Nasal cavity respiratory epithelium epithelial cell of viscerocranial mucosa (primary cell): ENCODE results near the gene ERC1. TPM values are rescaled to one million over a fixed set of nuclear protein-coding genes. Genes with fewer than 3 reads are reported as not detected.

ENCODE experiments used
- total RNA-seq: library from RNA; depleted of rRNA; stranded (reverse); fragments of >200 nt; gene quantifications from 2 replicates; pipeline ENCODE4 v1.2.3, GENCODE V29; 2014

Gene ERC1
- total RNA-seq, result 33.5 and 45.5 TPM in 2 replicates

GRCh38 chr12:990661-991349 is at the start of gene ERC1:
Gene ERC1 (plus strand): TSS chr12:991223. CDS start chr12:1027904, 36,681 bp downstream.

GRCh38 chr12:949453-950191 is 41.4 kb upstream of the ERC1 start, which contains the start of gene RAD52:
Gene RAD52 (minus strand): TSS chr12:949694. CDS start chr12:933058, 16,636 bp downstream.

Other genes starting within 250 kb of the ERC1 start
- gene WNK1, start 238.6 kb upstream of the ERC1 start, total RNA-seq, result 96.7 and 314 TPM in 2 replicates
- 14.4 and 15.7 TPM in 2 replicates for gene RAD52, start 41.5 kb upstream of the ERC1 start, total RNA-seq